SK-N-SH (cell line): ENCODE data around the gene ZNF184.

Experiments
- CHD2 ChIP-seq: fragments of 150-350 bp; IDR thresholded peaks from 2 replicates; pipeline ENCODE4 v1.6.1; 2018; ENCODE audit warnings: low read length; ENCODE audit not compliant: partially characterized antibody
- ELF1 ChIP-seq: IDR thresholded peaks from 2 replicates; pipeline ENCODE4 v1.4.0; 2012
- EP300 ChIP-seq, 2 experiments: IDR thresholded peaks; 2 replicates each; pipeline versions ENCODE4 v1.4.0 to v1.6.1; 2012; ENCODE audit warnings: borderline replicate concordance in 1 of 2, low read depth in 1 of 2, low read length in 1 of 2
- EZH2phosphoT487 ChIP-seq: fragments of 200-600 bp; sonication (generic); IDR thresholded peaks from 2 replicates; pipeline ENCODE4 v1.6.1; 2017; ENCODE audit warnings: low read depth, mixed run types, mild to moderate bottlenecking, antibody characterized with exemption, moderate library complexity, borderline replicate concordance
- FOXM1 ChIP-seq: IDR thresholded peaks from 2 replicates; pipeline ENCODE4 v1.4.0; 2012; ENCODE audit warnings: low read depth, mild to moderate bottlenecking
- GABPA ChIP-seq: IDR thresholded peaks from 2 replicates; pipeline ENCODE4 v1.4.0; 2012; ENCODE audit warnings: low read depth, mild to moderate bottlenecking
- JUND ChIP-seq: IDR thresholded peaks from 2 replicates; pipeline ENCODE4 v1.4.0; 2012
- NFIC ChIP-seq: IDR thresholded peaks from 2 replicates; pipeline ENCODE4 v1.4.0; 2012; ENCODE audit warnings: borderline replicate concordance
- POLR2AphosphoS5 ChIP-seq: IDR thresholded peaks from 2 replicates; pipeline ENCODE4 v1.6.1; 2012; ENCODE audit warnings: low read depth, low read length
- SIN3A ChIP-seq: IDR thresholded peaks from 2 replicates; pipeline ENCODE4 v1.6.1; 2012; ENCODE audit warnings: low read depth, mild to moderate bottlenecking, low read length, moderate library complexity, borderline replicate concordance
- TCF12 ChIP-seq: IDR thresholded peaks from 2 replicates; pipeline ENCODE4 v1.4.0; 2012
- TF ChIP-seq, protein P1 (sequence below): fragments of 200-600 bp; sonication (generic); IDR thresholded peaks from 2 replicates; pipeline ENCODE4 v1.6.1; 2017; ENCODE audit warnings: antibody characterized with exemption, mild to moderate bottlenecking, moderate library complexity
- TF ChIP-seq, protein P2 (sequence below): fragments of 150-350 bp; IDR thresholded peaks from 2 replicates; pipeline ENCODE4 v1.6.1; 2017; ENCODE audit warnings: antibody characterized with exemption, low read length, low read depth, borderline replicate concordance
- TF ChIP-seq, protein P3 (sequence below): fragments of 150-350 bp; IDR thresholded peaks from 2 replicates; pipeline ENCODE4 v1.6.1; 2016; ENCODE audit warnings: mild to moderate bottlenecking, low read depth, low read length

GRCh38 chr6:27501187-27501586, 28.3 kb upstream of the ZNF184 start:
- TF ChIP-seq JUND: no peak
- no peak for TF ChIP-seq POLR2AphosphoS5
- no peak for TF ChIP-seq ELF1
- TF ChIP-seq GABPA: no peak
- TF ChIP-seq, protein P1, sequence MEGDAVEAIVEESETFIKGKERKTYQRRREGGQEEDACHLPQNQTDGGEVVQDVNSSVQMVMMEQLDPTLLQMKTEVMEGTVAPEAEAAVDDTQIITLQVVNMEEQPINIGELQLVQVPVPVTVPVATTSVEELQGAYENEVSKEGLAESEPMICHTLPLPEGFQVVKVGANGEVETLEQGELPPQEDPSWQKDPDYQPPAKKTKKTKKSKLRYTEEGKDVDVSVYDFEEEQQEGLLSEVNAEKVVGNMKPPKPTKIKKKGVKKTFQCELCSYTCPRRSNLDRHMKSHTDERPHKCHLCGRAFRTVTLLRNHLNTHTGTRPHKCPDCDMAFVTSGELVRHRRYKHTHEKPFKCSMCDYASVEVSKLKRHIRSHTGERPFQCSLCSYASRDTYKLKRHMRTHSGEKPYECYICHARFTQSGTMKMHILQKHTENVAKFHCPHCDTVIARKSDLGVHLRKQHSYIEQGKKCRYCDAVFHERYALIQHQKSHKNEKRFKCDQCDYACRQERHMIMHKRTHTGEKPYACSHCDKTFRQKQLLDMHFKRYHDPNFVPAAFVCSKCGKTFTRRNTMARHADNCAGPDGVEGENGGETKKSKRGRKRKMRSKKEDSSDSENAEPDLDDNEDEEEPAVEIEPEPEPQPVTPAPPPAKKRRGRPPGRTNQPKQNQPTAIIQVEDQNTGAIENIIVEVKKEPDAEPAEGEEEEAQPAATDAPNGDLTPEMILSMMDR: no peak
- TF ChIP-seq EP300 (IDR thresholded peaks at IDR 0.05; ENCODE audit: borderline replicate concordance in 1 of 2, low read depth in 1 of 2, low read length in 1 of 2): no peak
- TF ChIP-seq TCF12: no peak
- no peak for TF ChIP-seq CHD2
- TF ChIP-seq FOXM1: no peak
- TF ChIP-seq, protein P2, sequence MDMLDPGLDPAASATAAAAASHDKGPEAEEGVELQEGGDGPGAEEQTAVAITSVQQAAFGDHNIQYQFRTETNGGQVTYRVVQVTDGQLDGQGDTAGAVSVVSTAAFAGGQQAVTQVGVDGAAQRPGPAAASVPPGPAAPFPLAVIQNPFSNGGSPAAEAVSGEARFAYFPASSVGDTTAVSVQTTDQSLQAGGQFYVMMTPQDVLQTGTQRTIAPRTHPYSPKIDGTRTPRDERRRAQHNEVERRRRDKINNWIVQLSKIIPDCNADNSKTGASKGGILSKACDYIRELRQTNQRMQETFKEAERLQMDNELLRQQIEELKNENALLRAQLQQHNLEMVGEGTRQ: no peak
- TF ChIP-seq SIN3A: no peak
- TF ChIP-seq, protein P3, sequence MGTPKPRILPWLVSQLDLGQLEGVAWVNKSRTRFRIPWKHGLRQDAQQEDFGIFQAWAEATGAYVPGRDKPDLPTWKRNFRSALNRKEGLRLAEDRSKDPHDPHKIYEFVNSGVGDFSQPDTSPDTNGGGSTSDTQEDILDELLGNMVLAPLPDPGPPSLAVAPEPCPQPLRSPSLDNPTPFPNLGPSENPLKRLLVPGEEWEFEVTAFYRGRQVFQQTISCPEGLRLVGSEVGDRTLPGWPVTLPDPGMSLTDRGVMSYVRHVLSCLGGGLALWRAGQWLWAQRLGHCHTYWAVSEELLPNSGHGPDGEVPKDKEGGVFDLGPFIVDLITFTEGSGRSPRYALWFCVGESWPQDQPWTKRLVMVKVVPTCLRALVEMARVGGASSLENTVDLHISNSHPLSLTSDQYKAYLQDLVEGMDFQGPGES: no peak
- no peak for TF ChIP-seq EZH2phosphoT487
- TF ChIP-seq NFIC: no peak
